HepG2 (cell line): ENCODE results near the gene AMBRA1. TPM values are rescaled to one million over a fixed set of nuclear protein-coding genes. Genes with fewer than 3 reads are reported as not detected.
A peak's percentile ranks its signal among the peaks of the same experiment; 100 is the strongest.

Experiments used
- ARNT2 ChIP-seq: sonication (generic); formaldehyde crosslinking; IDR thresholded peaks from 2 replicates; pipeline ENCODE4 v1.8.0; 2022; ENCODE audit warnings: mild to moderate bottlenecking, low read depth, missing genetic modification reagents, moderate library complexity
- HMG20A ChIP-seq: IDR thresholded peaks from 2 replicates; pipeline ENCODE4 v1.6.1; 2016; ENCODE audit warnings: borderline replicate concordance
- KLF15 ChIP-seq: sonication (generic); formaldehyde crosslinking; IDR thresholded peaks from 2 replicates; pipeline ENCODE4 v1.8.1; 2023; ENCODE audit warnings: borderline replicate concordance, mild to moderate bottlenecking, inconsistent platforms, missing genetic modification reagents, mixed read lengths
- SP4 ChIP-seq: sonication (generic); formaldehyde crosslinking; IDR thresholded peaks from 2 replicates; pipeline ENCODE4 v1.8.1; 2023; ENCODE audit warnings: mild to moderate bottlenecking, missing genetic modification reagents
- TRIM24 ChIP-seq: sonication (generic); formaldehyde crosslinking; IDR thresholded peaks from 2 replicates; pipeline ENCODE4 v1.8.0; 2022; ENCODE audit warnings: mild to moderate bottlenecking, missing genetic modification reagents
- ZFP1 ChIP-seq: IDR thresholded peaks from 2 replicates; pipeline ENCODE4 v1.6.1; 2016
- ZNF121 ChIP-seq: sonication (generic); formaldehyde crosslinking; IDR thresholded peaks from 2 replicates; pipeline ENCODE4 v1.5.0; 2020; ENCODE audit warnings: mild to moderate bottlenecking, missing genetic modification reagents
- ZNF30 ChIP-seq: sonication (generic); formaldehyde crosslinking; IDR thresholded peaks from 2 replicates; pipeline ENCODE4 v1.5.0; 2020; ENCODE audit warnings: mild to moderate bottlenecking, missing genetic modification reagents
- ZNF546 ChIP-seq: sonication (generic); formaldehyde crosslinking; conservative IDR thresholded peaks from 2 replicates; pipeline ENCODE4 v1.8.1; 2023; ENCODE audit warnings: mild to moderate bottlenecking, missing genetic modification reagents
- ZNF780A ChIP-seq: sonication (generic); formaldehyde crosslinking; IDR thresholded peaks from 2 replicates; pipeline ENCODE4 v1.8.0; 2022; ENCODE audit warnings: mild to moderate bottlenecking, missing genetic modification reagents, moderate library complexity
- polyA plus RNA-seq, 8 experiments: library from polyadenylated mRNA; depleted of rRNA in 3 of 8; stranded (reverse) in 7 of 8; unstranded in 1 of 8; fragments of >200 nt; fragmentation: Illumina TruSeq in 4 of 8; extraction: Trizol in 4 of 8; gene quantifications; 2 replicates each; pipeline versions ENCODE4 v1.2.1 to v1.2.3, GENCODE V29; 2011 to 2016; ENCODE audit warnings: low read depth in 4 of 8, missing spikeins in 1 of 8, mixed read lengths in 1 of 8; ENCODE audit not compliant: insufficient read depth in 1 of 8
- total RNA-seq, 5 experiments: library from RNA; depleted of rRNA; stranded (reverse); fragments of >200 nt; fragmentation: Illumina TruSeq; extraction: Trizol; gene quantifications; 2 replicates each; pipeline ENCODE4 v1.2.3, GENCODE V29; 2016; ENCODE audit warnings: low read depth in 1 of 5
- TF ChIP-seq, protein P1 (sequence below): sonication (generic); formaldehyde crosslinking; IDR thresholded peaks from 2 replicates; pipeline ENCODE4 v1.4.0; 2020; ENCODE audit warnings: missing genetic modification reagents
- TF ChIP-seq, protein P2 (sequence below): sonication (generic); formaldehyde crosslinking; IDR thresholded peaks from 2 replicates; pipeline ENCODE4 v1.4.0; 2020; ENCODE audit warnings: missing genetic modification reagents
- TF ChIP-seq, protein P3 (sequence below): fragments of 450-650 bp; IDR thresholded peaks from 2 replicates; pipeline ENCODE4 v1.6.1; 2017
- TF ChIP-seq, protein P4 (sequence below): IDR thresholded peaks from 2 replicates; pipeline ENCODE4 v1.6.1; 2016; ENCODE audit warnings: low read depth, borderline replicate concordance

Gene AMBRA1
- total and polyA plus RNA-seq, 2 of the 13 experiments (the other 11 are each of a cell fraction or from before 2014, with no cell fraction given): 15.7 to 26.0 TPM

DNA sequence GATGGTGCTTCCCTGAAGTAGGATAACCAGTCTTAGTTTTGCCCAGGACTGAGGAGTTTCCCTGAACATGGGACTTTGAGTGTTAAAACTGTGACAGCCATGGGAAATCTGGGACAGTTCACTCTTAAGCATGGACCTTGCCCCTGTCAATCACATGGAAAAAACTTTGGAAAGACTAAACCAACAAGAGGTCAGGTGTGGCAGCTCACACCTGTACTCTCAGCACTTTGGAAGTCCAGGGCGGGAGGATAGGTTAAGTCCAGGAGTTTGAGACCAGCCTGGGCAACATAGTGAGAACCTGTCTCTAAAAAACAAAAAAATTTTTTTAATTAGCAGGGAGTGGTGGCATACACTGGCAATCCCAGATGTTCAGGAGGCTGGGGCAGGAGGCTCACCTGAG lies 3.3 kb upstream of the AMBRA1 start (continued):
- TF ChIP-seq, protein P1, sequence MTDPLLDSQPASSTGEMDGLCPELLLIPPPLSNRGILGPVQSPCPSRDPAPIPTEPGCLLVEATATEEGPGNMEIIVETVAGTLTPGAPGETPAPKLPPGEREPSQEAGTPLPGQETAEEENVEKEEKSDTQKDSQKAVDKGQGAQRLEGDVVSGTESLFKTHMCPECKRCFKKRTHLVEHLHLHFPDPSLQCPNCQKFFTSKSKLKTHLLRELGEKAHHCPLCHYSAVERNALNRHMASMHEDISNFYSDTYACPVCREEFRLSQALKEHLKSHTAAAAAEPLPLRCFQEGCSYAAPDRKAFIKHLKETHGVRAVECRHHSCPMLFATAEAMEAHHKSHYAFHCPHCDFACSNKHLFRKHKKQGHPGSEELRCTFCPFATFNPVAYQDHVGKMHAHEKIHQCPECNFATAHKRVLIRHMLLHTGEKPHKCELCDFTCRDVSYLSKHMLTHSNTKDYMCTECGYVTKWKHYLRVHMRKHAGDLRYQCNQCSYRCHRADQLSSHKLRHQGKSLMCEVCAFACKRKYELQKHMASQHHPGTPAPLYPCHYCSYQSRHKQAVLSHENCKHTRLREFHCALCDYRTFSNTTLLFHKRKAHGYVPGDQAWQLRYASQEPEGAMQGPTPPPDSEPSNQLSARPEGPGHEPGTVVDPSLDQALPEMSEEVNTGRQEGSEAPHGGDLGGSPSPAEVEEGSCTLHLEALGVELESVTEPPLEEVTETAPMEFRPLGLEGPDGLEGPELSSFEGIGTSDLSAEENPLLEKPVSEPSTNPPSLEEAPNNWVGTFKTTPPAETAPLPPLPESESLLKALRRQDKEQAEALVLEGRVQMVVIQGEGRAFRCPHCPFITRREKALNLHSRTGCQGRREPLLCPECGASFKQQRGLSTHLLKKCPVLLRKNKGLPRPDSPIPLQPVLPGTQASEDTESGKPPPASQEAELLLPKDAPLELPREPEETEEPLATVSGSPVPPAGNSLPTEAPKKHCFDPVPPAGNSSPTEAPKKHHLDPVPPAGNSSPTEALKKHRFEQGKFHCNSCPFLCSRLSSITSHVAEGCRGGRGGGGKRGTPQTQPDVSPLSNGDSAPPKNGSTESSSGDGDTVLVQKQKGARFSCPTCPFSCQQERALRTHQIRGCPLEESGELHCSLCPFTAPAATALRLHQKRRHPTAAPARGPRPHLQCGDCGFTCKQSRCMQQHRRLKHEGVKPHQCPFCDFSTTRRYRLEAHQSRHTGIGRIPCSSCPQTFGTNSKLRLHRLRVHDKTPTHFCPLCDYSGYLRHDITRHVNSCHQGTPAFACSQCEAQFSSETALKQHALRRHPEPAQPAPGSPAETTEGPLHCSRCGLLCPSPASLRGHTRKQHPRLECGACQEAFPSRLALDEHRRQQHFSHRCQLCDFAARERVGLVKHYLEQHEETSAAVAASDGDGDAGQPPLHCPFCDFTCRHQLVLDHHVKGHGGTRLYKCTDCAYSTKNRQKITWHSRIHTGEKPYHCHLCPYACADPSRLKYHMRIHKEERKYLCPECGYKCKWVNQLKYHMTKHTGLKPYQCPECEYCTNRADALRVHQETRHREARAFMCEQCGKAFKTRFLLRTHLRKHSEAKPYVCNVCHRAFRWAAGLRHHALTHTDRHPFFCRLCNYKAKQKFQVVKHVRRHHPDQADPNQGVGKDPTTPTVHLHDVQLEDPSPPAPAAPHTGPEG (CRISPR knock-in tag): no peak
- TF ChIP-seq ZNF546 (CRISPR knock-in tag) (no peak), ZNF30 (CRISPR knock-in tag) (no peak), TRIM24 (no peak), SP4 (no peak), ZFP1 (CRISPR knock-in tag) (no peak), HMG20A (CRISPR knock-in tag) (peak; percentile 76; the same call in 1 of the 2 replicates), KLF15 (CRISPR knock-in tag) (no peak), ARNT2 (CRISPR knock-in tag) (no peak), ZNF121 (CRISPR knock-in tag) (no peak), ZNF780A (no peak)
- TF ChIP-seq, protein P2, sequence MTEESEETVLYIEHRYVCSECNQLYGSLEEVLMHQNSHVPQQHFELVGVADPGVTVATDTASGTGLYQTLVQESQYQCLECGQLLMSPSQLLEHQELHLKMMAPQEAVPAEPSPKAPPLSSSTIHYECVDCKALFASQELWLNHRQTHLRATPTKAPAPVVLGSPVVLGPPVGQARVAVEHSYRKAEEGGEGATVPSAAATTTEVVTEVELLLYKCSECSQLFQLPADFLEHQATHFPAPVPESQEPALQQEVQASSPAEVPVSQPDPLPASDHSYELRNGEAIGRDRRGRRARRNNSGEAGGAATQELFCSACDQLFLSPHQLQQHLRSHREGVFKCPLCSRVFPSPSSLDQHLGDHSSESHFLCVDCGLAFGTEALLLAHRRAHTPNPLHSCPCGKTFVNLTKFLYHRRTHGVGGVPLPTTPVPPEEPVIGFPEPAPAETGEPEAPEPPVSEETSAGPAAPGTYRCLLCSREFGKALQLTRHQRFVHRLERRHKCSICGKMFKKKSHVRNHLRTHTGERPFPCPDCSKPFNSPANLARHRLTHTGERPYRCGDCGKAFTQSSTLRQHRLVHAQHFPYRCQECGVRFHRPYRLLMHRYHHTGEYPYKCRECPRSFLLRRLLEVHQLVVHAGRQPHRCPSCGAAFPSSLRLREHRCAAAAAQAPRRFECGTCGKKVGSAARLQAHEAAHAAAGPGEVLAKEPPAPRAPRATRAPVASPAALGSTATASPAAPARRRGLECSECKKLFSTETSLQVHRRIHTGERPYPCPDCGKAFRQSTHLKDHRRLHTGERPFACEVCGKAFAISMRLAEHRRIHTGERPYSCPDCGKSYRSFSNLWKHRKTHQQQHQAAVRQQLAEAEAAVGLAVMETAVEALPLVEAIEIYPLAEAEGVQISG: no peak
- TF ChIP-seq, protein P3, sequence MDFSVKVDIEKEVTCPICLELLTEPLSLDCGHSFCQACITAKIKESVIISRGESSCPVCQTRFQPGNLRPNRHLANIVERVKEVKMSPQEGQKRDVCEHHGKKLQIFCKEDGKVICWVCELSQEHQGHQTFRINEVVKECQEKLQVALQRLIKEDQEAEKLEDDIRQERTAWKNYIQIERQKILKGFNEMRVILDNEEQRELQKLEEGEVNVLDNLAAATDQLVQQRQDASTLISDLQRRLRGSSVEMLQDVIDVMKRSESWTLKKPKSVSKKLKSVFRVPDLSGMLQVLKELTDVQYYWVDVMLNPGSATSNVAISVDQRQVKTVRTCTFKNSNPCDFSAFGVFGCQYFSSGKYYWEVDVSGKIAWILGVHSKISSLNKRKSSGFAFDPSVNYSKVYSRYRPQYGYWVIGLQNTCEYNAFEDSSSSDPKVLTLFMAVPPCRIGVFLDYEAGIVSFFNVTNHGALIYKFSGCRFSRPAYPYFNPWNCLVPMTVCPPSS: no peak
- TF ChIP-seq, protein P4, sequence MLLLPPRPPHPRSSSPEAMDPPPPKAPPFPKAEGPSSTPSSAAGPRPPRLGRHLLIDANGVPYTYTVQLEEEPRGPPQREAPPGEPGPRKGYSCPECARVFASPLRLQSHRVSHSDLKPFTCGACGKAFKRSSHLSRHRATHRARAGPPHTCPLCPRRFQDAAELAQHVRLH (CRISPR knock-in tag): no peak
